ENCODE results near the gene FNTB.
A peak's percentile ranks its signal among the peaks of the same experiment; 100 is the strongest.

Gene FNTB

DNA sequence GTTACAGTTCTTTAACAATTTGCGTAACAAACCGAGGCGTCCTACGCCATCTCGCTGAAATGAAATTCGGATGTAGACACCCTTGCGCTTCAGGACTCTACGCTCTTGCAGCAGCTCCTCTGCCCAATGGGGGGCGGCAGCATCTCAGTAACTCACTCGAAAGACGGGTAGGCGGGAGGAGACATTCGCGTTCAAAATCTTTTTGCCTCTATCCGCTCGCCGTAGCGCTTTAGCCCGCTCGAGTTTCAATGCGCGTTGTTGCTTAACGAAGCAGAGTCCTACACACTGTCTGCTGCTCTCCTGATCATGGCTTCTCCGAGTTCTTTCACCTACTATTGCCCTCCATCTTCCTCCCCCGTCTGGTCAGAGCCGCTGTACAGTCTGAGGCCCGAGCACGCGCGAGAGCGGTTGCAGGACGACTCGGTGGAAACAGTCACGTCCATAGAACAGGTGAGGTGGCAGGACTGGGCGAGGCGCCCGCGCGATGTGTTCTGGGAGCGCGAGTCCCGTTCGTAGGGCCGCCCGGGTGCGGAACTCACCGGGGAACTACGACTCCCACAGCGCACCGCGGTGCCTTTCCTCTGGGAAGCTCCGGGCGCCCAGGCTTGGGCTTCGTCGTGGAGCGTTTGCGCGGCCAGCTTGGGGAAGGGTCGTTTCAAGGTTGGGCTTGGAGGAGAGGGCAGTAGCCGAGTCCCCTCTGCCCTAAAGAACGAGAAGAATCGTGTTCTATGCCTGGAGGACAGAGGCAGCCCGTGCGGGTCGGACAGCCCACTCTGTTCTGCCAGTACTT is at the start of gene FNTB:
Gene FNTB (plus strand): TSS at position 248 of the 790 bp plus-strand sequence. CDS start 59 bp downstream, at position 307.
- peak; percentile 100 for DNase-seq

DNA sequence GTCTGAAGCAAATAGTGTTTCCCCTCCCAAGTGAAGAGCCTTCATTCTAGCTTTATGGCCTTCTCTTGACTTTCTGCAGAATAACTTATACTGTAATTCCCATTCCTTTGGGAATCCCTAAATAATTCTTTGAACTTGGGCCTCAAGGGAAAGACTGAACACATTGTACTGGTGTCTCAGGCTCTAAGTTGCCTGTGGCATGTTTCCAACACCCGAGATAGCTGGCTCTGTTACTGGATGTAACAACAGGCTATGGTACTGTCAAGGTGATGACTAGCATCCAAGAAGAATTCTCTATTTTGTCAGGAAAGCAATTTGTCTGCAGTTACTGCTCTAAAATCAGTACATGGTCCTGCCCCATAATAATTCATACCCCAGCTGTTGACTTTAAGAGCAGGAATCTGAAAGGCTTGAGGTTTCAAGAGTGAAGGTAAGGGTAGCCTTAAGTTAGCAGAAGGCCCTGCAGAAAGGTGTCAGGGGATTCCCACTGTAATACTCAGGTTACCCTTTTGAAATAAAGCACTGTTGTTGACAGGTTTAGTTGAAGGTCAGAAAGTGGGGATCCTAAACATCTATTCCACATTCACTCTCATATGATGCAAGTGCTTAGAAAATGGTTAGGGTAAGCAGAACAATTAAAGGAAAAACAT is 49.4 kb upstream of the FNTB start:
- no peak for DNase-seq

GRCh38 chr14:64937821-64938193 is 48.9 kb upstream of the FNTB start:
- peak; percentile 14 for DNase-seq

DNA sequence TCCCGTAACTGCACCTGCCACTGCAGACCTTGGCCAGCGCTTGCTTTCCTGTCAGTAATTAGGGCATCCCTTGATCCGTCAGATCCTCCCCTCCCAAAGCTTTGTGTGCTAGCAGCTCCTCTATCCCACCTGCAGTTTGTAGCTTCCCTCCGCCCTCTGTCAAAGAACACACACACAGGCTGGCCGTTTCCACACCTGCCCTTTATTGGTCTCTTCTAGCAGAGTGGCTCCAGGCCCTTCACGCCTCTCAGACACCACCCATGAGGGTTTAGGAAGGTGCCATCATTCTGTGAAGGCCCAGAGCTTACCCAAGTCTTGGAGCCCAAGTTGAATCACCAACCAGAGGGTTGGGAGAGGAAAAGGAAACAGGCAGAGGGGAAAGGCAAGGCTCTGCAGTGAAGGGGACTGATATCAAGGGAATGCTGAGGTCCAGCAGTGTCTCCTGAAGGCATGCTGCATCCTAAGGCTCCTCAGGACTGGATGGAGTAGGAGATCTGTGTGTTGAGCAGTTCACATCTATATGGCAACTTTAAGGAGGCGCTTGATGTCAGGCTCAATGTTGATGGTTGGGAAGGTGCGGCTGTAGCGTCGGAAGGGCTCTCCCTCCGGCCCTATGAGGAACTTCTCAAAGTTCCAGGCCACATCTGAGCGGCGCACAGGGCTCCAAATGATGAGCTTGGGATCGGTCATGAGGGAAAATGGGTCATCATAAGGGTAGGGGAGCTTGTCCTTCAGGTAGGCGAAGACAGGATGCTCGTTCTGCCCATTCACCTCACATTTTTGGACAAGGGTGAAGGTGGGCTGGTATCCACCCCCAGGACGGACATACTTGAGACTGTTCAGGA is 47.5 kb upstream of the FNTB start:
- no peak for DNase-seq

- DNase-seq, result no peak
These were observed 46.9 kb upstream of the FNTB start for GRCh38 chr14:64939817-64940190.

DNA sequence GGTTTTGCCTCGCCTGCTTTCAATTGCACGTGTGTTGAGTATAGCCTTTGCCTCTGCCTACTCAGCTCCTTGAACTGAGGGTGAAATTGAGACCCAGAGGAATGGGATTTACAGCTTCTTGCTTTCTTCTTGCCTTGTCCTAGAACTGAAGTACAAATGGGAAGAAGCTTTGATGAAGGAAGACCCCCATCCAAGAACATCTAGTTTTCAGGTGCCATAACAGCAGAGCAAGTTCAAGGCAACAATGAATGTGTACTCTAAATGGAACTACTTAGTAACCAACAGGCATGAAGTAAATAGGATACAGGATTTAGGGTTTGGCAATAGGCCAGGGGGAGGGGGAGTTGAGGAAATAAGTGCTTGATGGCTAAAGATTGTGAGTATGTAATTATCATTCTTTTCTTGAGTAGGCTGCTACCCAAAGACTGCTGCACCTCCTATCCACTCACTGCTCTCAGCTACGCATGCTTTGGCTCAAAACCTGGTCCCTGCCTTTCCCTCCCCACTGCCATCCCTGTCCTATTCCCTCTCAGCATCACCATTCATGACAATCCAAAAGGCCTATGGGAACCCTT is 46.3 kb upstream of the FNTB start:
- DNase-seq, result no peak

GRCh38 chr14:64942531-64943111 is 44.1 kb upstream of the FNTB start, which contains the start of gene GPX2:
Gene GPX2, minus strand, starts transcription at chr14:64942745. Its CDS starts 19 bp downstream, at chr14:64942726.
- DNase-seq, result no peak

DNA sequence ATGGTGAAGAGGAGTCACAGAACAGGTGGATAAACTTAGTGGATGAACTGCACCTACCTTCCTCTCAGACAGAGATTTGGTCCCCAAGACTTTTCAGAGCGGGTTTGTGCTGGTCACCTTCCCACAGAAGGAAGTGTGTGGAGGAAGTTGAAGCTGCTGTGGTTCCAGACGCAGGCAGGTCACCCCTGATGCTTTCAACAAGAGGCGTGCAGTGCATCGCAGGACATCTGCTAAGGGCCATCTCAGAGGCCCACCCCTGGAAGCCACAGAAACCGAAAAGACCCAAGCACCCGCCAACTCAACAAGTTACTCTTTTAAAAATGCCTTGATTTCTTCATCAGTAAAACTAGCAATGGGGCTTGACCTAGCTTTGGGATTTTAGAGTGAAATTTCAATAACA is 43.1 kb upstream of the FNTB start:
- no peak for DNase-seq

GRCh38 chr14:64944041-64944440 is 42.7 kb upstream of the FNTB start:
- DNase-seq, result no peak

GRCh38 chr14:64944861-64945260 is 41.8 kb upstream of the FNTB start:
- no peak for DNase-seq

- no peak for DNase-seq
These were observed 41.1 kb upstream of the FNTB start for GRCh38 chr14:64945431-64946178.

DNA sequence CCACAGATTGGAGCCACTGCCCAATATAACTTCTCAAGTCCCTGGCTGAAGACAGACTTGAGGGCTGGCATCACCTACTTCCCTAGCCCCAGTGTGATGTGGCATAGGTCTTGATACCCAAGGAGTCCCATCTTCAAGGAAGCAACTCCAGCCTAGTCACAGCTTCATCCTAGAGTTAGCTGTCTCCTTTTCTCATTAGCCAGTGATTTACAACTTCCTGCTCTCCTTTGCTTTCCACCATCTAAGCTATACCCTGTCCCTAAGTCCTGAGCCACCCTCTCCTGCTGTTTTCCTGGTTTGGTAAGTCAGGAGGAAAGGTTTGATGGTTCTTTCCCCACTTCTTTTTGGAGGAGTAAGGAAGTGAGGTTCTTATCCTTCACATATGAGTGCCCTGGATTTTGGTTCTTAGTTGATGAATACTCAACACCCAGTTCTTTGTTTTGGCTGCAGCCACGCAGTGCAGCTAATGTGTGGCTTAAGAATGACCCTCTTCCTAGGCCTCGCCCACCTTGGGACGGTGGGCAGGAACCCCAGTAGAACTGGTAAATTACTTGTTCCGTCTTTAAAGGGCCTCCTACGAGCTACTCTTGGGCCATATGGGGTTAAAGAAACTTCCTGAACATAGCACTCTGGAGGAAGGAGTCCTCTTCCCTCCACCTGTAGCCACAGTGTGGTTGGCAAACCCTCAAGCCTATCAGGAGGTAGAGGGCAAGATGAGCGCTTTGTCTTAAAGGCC is 40.2 kb upstream of the FNTB start:
- no peak for DNase-seq

DNA sequence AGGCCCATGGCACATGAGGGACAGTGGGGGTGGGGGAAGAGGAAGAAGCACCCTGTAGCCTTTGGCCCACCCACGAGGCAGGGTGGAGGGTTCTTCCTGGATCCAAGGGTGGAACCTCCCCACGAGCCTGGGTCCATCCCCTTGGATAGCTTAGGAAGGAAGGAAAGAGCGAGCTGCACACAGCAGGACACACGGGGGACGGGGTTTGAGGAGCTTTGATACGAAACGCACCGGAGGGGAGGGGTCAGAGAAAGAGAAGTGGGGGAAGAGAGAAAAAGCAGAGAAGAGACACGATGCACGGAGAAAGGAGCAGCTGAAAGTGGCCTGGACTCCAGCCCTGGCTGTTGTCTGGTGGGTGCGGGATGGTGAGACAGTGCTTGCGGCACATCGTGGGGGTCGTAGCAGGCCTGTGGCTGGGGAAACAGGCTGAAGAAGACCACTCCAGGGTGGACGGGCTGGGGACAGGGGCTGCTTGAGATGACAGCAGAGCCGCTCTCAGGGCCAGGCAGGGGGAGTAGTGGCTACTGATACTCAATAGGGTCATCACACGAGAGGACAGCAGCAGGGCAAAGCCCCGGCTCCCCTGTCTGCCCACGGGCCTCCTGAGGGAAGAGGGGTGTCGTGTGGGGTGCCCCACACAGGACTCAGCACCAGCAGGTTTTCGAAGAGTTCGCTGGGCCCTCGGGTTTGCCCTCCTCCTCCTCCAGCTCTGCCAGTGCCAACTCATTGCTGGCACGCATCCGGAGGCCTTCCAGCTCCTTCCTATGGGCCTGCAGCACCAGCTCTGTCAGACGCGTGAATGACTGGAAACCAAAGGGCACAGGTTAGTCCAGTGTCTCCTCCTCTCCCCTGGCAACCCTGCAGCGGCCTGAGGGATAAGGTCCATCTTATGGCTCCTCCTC is 38.7 kb upstream of the FNTB start:
- no peak for DNase-seq

DNA sequence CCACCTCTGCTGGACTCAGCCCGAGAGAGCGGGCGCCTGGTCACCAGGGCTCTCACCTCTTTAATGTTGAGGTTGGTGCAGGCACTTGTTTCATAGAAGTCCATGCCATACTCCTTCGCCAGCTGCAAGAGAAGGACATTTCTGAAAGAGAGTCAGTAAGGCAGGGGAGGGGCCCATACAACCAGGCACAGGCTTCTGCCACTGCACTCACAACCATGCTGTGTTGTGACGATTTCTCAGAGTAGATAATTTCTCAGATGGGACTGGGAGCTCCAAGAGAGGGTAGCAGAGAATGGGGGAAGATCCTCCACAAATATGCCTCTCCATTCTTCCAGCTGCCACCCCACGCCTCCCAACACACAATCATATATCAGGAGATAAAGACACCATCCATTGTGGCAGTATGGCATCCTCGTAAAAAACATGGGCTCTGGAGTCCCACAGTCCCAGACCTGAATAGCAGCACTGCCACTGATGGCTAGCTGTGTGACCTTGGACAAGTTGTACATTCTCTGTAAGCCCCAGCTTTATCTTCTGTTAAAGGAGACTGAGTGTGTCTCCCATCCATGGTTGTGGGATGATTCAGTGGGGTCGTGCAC is 38.0 kb upstream of the FNTB start:
- no peak for DNase-seq

GRCh38 chr14:64950889-64951288 is 35.8 kb upstream of the FNTB start:
- DNase-seq, result no peak

DNA sequence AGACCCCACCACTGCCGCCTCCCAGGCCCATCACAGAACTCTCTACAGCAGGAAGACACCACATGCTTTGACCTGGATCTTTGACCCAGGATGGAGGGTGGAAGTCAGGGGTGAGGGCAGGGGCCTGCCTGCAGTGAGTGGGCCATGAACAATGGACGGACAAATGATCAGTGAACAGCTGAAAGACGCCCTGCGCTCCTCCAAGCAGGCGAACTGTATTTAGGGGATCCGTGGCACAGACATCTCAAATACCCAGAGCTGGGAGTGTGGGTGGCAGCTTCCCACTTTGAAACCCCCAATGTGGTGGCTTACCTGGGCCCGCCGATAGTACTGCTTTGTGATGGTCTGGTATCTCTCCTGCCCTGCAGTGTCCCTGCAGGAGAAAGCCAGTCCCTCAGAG is 35.4 kb upstream of the FNTB start:
- no peak for DNase-seq

DNA sequence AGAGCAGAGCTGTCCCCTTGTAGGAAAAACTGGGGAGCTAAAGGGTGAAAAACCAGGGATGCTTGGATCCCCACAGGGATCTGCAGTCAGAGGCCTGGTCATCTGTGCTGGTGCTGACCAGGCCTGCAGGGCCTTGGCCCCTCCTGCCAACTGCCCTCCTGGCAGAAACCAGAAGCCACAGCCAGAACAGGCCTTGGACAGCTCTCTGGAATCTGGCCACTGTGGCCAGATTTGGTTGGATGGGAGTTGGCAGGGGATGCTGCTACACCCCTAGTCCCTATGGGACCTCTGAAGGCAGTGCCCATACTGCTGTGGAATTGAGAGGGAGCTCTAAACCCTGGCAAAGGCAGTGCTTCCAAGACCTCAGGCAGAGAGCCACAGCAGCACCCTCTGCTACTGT is 35.0 kb upstream of the FNTB start:
- no peak for DNase-seq

GRCh38 chr14:64952598-64953309 is 33.9 kb upstream of the FNTB start:
- DNase-seq, result no peak

- no peak for DNase-seq
These were observed 33.4 kb upstream of the FNTB start for GRCh38 chr14:64953310-64953654.
